Lower leg skin (tissue), 4 donors: ENCODE results near the gene TUBB6. TPM values are rescaled to one million over a fixed set of nuclear protein-coding genes. Genes with fewer than 3 reads are reported as not detected.

Source experiments
- DNase-seq, 2 donors: peaks; one replicate each; pipeline ENCODE4 v3.0.0-alpha.2; 2019; ENCODE audit warnings: low spot score in 2 of 2
- H3K4me3 ChIP-seq: fragments of 200-600 bp; sonication (generic); 2 replicates; pipeline ENCODE4 v1.5.1; 2017; ENCODE audit warnings: mild to moderate bottlenecking, low read depth; ENCODE audit not compliant: poor library complexity, severe bottlenecking
- CTCF ChIP-seq, 3 donors: fragments of 450-650 bp; IDR thresholded peaks; one replicate each; pipeline ENCODE4 v1.5.1; 2016; ENCODE audit warnings: antibody characterized with exemption in 3 of 3, mild to moderate bottlenecking in 3 of 3, moderate library complexity in 2 of 3
- POLR2A ChIP-seq, 2 donors: fragments of 450-650 bp; IDR thresholded peaks; one replicate each; pipeline ENCODE4 v1.6.1; 2016 to 2017; ENCODE audit warnings: antibody characterized with exemption in 2 of 2, mild to moderate bottlenecking in 1 of 2, moderate library complexity in 1 of 2
- WGBS, 2 donors: methylation state at CpG; one replicate each; pipeline ENCODE4 v1.1.5; 2018; 5-methylcytosine and 5-hydroxymethylcytosine counted together
- intact Hi-C: fragments of 100-400 bp; cut with DNase I; formaldehyde crosslinking; loops from one replicate; pipeline ENCODE4 v1.15.0; 2023; ENCODE audit warnings: low total_unique reads
- total RNA-seq, 4 donors: library from RNA; depleted of rRNA; stranded (reverse); fragments of >200 nt; gene quantifications; one replicate each; pipeline ENCODE4 v1.1.0, GENCODE V29; 2016

The TUBB6 gene
- total RNA-seq, 4 donors from 2014 or later: 91.6 to 151 (median 133) TPM

GRCh38 chr18:12340945-12341660 is 33.1 kb downstream of the TUBB6 start:
- 75 to 76% methylated on average over 5 of the region's 5 CpGs for WGBS, 2 donors
- H3K4me3 ChIP-seq: no peak overlapping the region
- TF ChIP-seq CTCF (IDR thresholded peaks at IDR 0.05) (no peak), POLR2A (IDR thresholded peaks at IDR 0.05) (no peak)
- DNase-seq: no peak
- intact Hi-C loops: no loop called here

- WGBS, 2 donors: 87 to 89% methylated on average over 4 of the region's 4 CpGs
- TF ChIP-seq CTCF (IDR thresholded peaks at IDR 0.05) (no peak), POLR2A (IDR thresholded peaks at IDR 0.05) (no peak)
- H3K4me3 ChIP-seq: no peak overlapping the region
- DNase-seq: no peak
- intact Hi-C loops: no loop called here
Observed at GRCh38 chr18:12342661-12343060, 34.6 kb downstream of the TUBB6 start.

GRCh38 chr18:12345491-12346239 is 37.6 kb downstream of the TUBB6 start:
- no peak overlapping the region for H3K4me3 ChIP-seq
- 88 to 89% methylated on average over 13 of the region's 13 CpGs for WGBS, 2 donors
- no peak for DNase-seq
- TF ChIP-seq CTCF (IDR thresholded peaks at IDR 0.05) (no peak), POLR2A (IDR thresholded peaks at IDR 0.05) (no peak)
- intact Hi-C loops: no loop called here

GRCh38 chr18:12346240-12346565 is 38.2 kb downstream of the TUBB6 start:
- 94 to 98% methylated on average over 7 of the region's 7 CpGs for WGBS, 2 donors
- no peak for DNase-seq
- H3K4me3 ChIP-seq: no peak overlapping the region
- no peak for TF ChIP-seq CTCF (IDR thresholded peaks at IDR 0.05)
- no peak for TF ChIP-seq POLR2A (IDR thresholded peaks at IDR 0.05)
- intact Hi-C loops: no loop called here

- TF ChIP-seq POLR2A (IDR thresholded peaks at IDR 0.05) (no peak), CTCF (IDR thresholded peaks at IDR 0.05) (no peak)
- no peak for DNase-seq
- H3K4me3 ChIP-seq: no peak overlapping the region
- WGBS, 2 donors: 87 to 89% methylated on average over 4 of the region's 4 CpGs
- intact Hi-C loops: no loop called here
Observed at GRCh38 chr18:12347895-12348294, 39.9 kb downstream of the TUBB6 start.
